H9 (cell line): ENCODE measurements around the gene ECE1. TPM values are rescaled to one million over a fixed set of nuclear protein-coding genes. Genes with fewer than 3 reads are reported as not detected.
A peak's percentile ranks its signal among the peaks of the same experiment; 100 is the strongest.

Experiments
- DNase-seq: peaks from one replicate; pipeline ENCODE4 v3.0.0-alpha.2; 2017
- H2AFZ ChIP-seq: one replicate; pipeline ENCODE4 v1.6.1; 2013; ENCODE audit warnings: mild to moderate bottlenecking, low read length, control low read depth, moderate library complexity
- H2AK5ac ChIP-seq: 2 replicates; pipeline ENCODE4 v1.6.1; 2013; ENCODE audit warnings: low read length, control low read depth, mixed read lengths; ENCODE audit not compliant: insufficient read length
- H2BK120ac ChIP-seq: one replicate; pipeline ENCODE4 v1.6.1; 2013; ENCODE audit warnings: low read depth, mild to moderate bottlenecking, low read length, control low read depth, inconsistent platforms; ENCODE audit not compliant: poor library complexity, severe bottlenecking
- H2BK12ac ChIP-seq: 2 replicates; pipeline ENCODE4 v1.6.1; 2013; ENCODE audit warnings: low read length, control low read depth, mixed read lengths, low read depth; ENCODE audit not compliant: insufficient read length
- H2BK15ac ChIP-seq: 2 replicates; pipeline ENCODE4 v1.6.1; 2013; ENCODE audit warnings: low read depth, low read length, control low read depth
- H2BK20ac ChIP-seq: one replicate; pipeline ENCODE4 v1.6.1; 2013; ENCODE audit warnings: low read depth, mild to moderate bottlenecking, low read length, control low read depth, inconsistent platforms; ENCODE audit not compliant: poor library complexity, severe bottlenecking
- H2BK5ac ChIP-seq: 2 replicates; pipeline ENCODE4 v1.6.1; 2013; ENCODE audit warnings: low read length, control low read depth, mixed read lengths; ENCODE audit not compliant: insufficient read length
- H3K14ac ChIP-seq: 2 replicates; pipeline ENCODE4 v1.6.1; 2013; ENCODE audit warnings: low read length, control low read depth; ENCODE audit not compliant: insufficient read depth
- H3K18ac ChIP-seq: 2 replicates; pipeline ENCODE4 v1.6.1; 2013; ENCODE audit warnings: low read depth, mild to moderate bottlenecking, mixed read lengths, low read length, control low read depth; ENCODE audit not compliant: insufficient read length
- H3K23ac ChIP-seq: 2 replicates; pipeline ENCODE4 v1.6.1; 2013; ENCODE audit warnings: low read length, control low read depth, mixed read lengths, low read depth; ENCODE audit not compliant: insufficient read length
- H3K23me2 ChIP-seq: 2 replicates; pipeline ENCODE4 v1.6.1; 2013; ENCODE audit warnings: low read depth, mild to moderate bottlenecking, mixed read lengths, low read length, control low read depth; ENCODE audit not compliant: insufficient read length, poor library complexity, severe bottlenecking
- H3K27ac ChIP-seq: 2 replicates; pipeline ENCODE4 v1.5.1; 2013; ENCODE audit warnings: low read length, control low read depth, mixed read lengths, low read depth; ENCODE audit not compliant: insufficient read length
- H3K27me3 ChIP-seq: 2 replicates; pipeline ENCODE4 v1.6.1; 2013; ENCODE audit warnings: low read length, control low read depth, inconsistent platforms; ENCODE audit not compliant: insufficient read depth
- H3K4ac ChIP-seq: 2 replicates; pipeline ENCODE4 v1.6.1; 2013; ENCODE audit warnings: low read depth, mild to moderate bottlenecking, control low read depth, inconsistent platforms, low read length, moderate library complexity
- H3K4me1 ChIP-seq: 2 replicates; pipeline ENCODE4 v1.6.1; 2013; ENCODE audit warnings: low read length, control low read depth, inconsistent platforms; ENCODE audit not compliant: insufficient read depth
- H3K4me2 ChIP-seq: 2 replicates; pipeline ENCODE4 v1.6.1; 2013; ENCODE audit warnings: low read length, control low read depth, mixed read lengths; ENCODE audit not compliant: insufficient read length, insufficient read depth
- H3K56ac ChIP-seq: 2 replicates; pipeline ENCODE4 v1.6.1; 2013; ENCODE audit warnings: low read depth, mild to moderate bottlenecking, mixed read lengths, low read length, control low read depth; ENCODE audit not compliant: insufficient read length
- H3K79me1 ChIP-seq: 2 replicates; pipeline ENCODE4 v1.6.1; 2013; ENCODE audit warnings: low read depth, mild to moderate bottlenecking, moderate library complexity, low read length, control low read depth, inconsistent platforms; ENCODE audit not compliant: insufficient read depth, poor library complexity, severe bottlenecking
- H3K79me2 ChIP-seq: 2 replicates; pipeline ENCODE4 v1.6.1; 2013; ENCODE audit warnings: low read length, control low read depth, inconsistent platforms; ENCODE audit not compliant: insufficient read depth
- H3K9ac ChIP-seq: 2 replicates; pipeline ENCODE4 v1.6.1; 2013; ENCODE audit warnings: low read length, control low read depth, mixed read lengths; ENCODE audit not compliant: insufficient read length; ENCODE audit errors: extremely low read depth
- H3K9me3 ChIP-seq: one replicate; pipeline ENCODE4 v1.6.1; 2013; ENCODE audit warnings: low read depth, low read length, inconsistent platforms; ENCODE audit not compliant: control insufficient read depth
- H3T11ph ChIP-seq: one replicate; pipeline ENCODE4 v1.6.1; 2013; ENCODE audit warnings: mild to moderate bottlenecking, low read length, control low read depth, inconsistent platforms
- H4K20me1 ChIP-seq: one replicate; pipeline ENCODE4 v1.6.1; 2013; ENCODE audit not compliant: control insufficient read depth, insufficient read length, insufficient read depth
- H4K5ac ChIP-seq: 2 replicates; pipeline ENCODE4 v1.6.1; 2013; ENCODE audit warnings: low read depth, mild to moderate bottlenecking, mixed read lengths, low read length, control low read depth; ENCODE audit not compliant: insufficient read length
- H4K8ac ChIP-seq: replicated peaks from 2 replicates; pipeline ENCODE4 v1.6.1; 2013; ENCODE audit warnings: low read length, control low read depth, mixed read lengths, low read depth; ENCODE audit not compliant: insufficient read length
- H4K91ac ChIP-seq: 2 replicates; pipeline ENCODE4 v1.6.1; 2013; ENCODE audit warnings: low read depth, mild to moderate bottlenecking, moderate library complexity, mixed read lengths, low read length, control low read depth; ENCODE audit not compliant: insufficient read length
- H3K27ac Mint-ChIP-seq, 3 experiments: 2 replicates in 2 of 3; 3 replicates in 1 of 3; pipeline ENCODE4 v1.8.0; 2020 to 2021; ENCODE audit warnings: mixed read lengths in 3 of 3, mild to moderate bottlenecking in 1 of 3, moderate library complexity in 1 of 3
- H3K27me3 Mint-ChIP-seq: 2 replicates; pipeline ENCODE4 v1.8.0; 2021; ENCODE audit warnings: low read depth, mild to moderate bottlenecking, moderate library complexity, mixed read lengths
- H3K36me3 Mint-ChIP-seq, 3 experiments: 2 replicates in 2 of 3; 3 replicates in 1 of 3; pipeline ENCODE4 v1.8.0; 2020 to 2021; ENCODE audit warnings: low read depth in 3 of 3, mixed read lengths in 3 of 3; ENCODE audit not compliant: insufficient read depth in 1 of 3
- H3K4me1 Mint-ChIP-seq, 2 experiments: 2 replicates each; pipeline ENCODE4 v1.8.0; 2020; ENCODE audit warnings: mixed read lengths in 2 of 2
- H3K4me3 Mint-ChIP-seq, 2 experiments: 2 replicates in 1 of 2; 3 replicates in 1 of 2; pipeline ENCODE4 v1.8.0; 2020 to 2021; ENCODE audit warnings: mild to moderate bottlenecking in 2 of 2, mixed read lengths in 2 of 2, moderate library complexity in 1 of 2
- H3K9me3 Mint-ChIP-seq, 2 experiments: 2 replicates in 1 of 2; 3 replicates in 1 of 2; pipeline ENCODE4 v1.8.0; 2020; ENCODE audit warnings: mild to moderate bottlenecking in 2 of 2, mixed read lengths in 2 of 2, moderate library complexity in 1 of 2
- CTCF ChIP-seq: fragments of 200-600 bp; sonication (generic); conservative IDR thresholded peaks from 3 replicates; pipeline ENCODE4 v1.8.0; 2021; ENCODE audit warnings: antibody characterized with exemption, mild to moderate bottlenecking
- WGBS: extraction: QIAGEN DNeasy Blood & Tissue Kit; methylation state at CpG from one replicate; pipeline ENCODE4 v1.1.7; 2013; ENCODE audit warnings: missing lambda C conversion rate, low lambda C conversion rate, mixed read lengths; ENCODE audit not compliant: insufficient read length; ENCODE audit errors: extremely low coverage; 5-methylcytosine and 5-hydroxymethylcytosine counted together
- total RNA-seq: library from RNA; stranded (reverse); gene quantifications from 2 replicates; pipeline ENCODE4 v1.2.1, GENCODE V29; 2021

Gene ECE1
- total RNA-seq, 1 experiment from 2014 or later: 31.1 TPM

- Histone ChIP-seq H2AFZ (no peak overlapping the region), H4K20me1 (no peaks in the 10 kb centered on the region), H2BK15ac (no peak overlapping the region), H2BK20ac (no peak overlapping the region), H3K4ac (no peak overlapping the region), H3K14ac (no peak overlapping the region), H3K4me1 (no peaks in the 10 kb centered on the region), H3K18ac (no peak overlapping the region), H3K79me2 (no peaks in the 10 kb centered on the region; the same call in 1 of the 2 replicates), H3K23me2 (peaks cover 5% of the 10 kb centered on the region), H3T11ph (no peak overlapping the region), H4K91ac (no peak overlapping the region), H3K27ac (no peak overlapping the region), H4K5ac (no peak overlapping the region), H2BK5ac (no peak overlapping the region), H3K56ac (no peak overlapping the region), H2AK5ac (no peak overlapping the region), H2BK12ac (no peak overlapping the region), H3K79me1 (no peaks in the 10 kb centered on the region), H4K8ac (no peak overlapping the region), H3K9ac (no peak overlapping the region), H3K23ac (no peak overlapping the region), H3K27me3 (no peaks in the 10 kb centered on the region), H2BK120ac (no peak overlapping the region), H3K9me3 (no peaks in the 10 kb centered on the region), H3K4me2 (no peak overlapping the region)
- Mint-ChIP-seq H3K27ac (peak overlapping the region in 1 of 3 experiments; percentile 74; a peak in 1 of 7 replicates), H3K36me3 (no peaks in the 10 kb centered on the region), H3K4me1 (peaks cover 25 to 42% of the 10 kb centered on the region in 2 experiments), H3K9me3 (no peaks in the 10 kb centered on the region), H3K4me3 (no peak overlapping the region), H3K27me3 (no peaks in the 10 kb centered on the region)
- TF ChIP-seq CTCF: no peak
- no CpG with 5 or more reads among the region's 7 CpGs for WGBS
- DNase-seq: no peak
Measured at GRCh38 chr1:21291964-21292363, 1.7 kb upstream of the ECE1 start.
